GM18520 (cell line): ENCODE measurements around the gene DIP2B.
"Not testable (repeated sequence)": the region's sequence is repeated elsewhere in the genome, so short reads cannot be mapped to it uniquely, and the experiment has no call there.

ENCODE experiments used
- ATAC-seq: cut with Tn5 transposase; IDR thresholded peaks from one replicate; pipeline ENCODE4 v1.9.1; 2021; ENCODE audit not compliant: unreplicated experiment

The DIP2B gene

DNA sequence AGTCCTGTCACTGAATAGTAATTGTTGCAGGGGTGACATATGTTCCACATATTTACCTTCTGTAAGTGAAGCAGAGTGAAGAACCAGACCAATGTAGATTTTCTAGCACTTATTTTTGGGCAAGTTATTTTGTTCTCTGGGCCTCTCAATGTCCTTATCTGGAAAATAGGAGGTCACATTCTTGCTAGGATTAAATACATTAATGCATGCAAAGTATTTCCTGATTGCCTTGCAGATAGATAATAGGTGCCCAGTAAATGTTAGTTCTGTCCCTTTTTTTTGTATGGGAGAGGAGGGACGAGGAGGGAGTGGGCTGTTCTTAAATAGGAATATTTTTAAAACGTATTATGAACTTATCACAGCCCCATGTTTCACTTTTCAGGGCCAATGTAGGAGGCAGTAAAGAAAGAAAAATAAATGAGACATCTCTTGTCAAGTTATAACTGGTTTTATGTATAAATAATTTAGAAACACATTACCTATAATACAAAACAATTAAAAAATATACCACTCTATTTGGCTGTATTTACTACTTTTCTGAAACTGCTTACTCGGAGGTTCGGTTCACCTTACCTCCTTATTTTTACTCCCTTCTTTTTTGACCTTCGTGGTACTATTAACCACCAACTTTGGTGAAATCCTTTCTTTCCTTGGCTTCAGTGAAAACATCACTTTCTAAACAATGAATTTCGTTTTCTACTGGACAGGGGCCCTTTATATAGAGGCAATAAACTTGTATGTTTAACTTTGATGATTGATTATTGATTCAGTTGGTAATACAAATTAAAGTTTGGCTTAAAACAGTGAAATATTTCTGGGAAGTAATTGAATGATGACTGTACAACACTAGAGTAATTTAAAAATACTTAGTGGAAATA is 41.9 kb downstream of the DIP2B start:
- ATAC-seq, result no peak

DNA sequence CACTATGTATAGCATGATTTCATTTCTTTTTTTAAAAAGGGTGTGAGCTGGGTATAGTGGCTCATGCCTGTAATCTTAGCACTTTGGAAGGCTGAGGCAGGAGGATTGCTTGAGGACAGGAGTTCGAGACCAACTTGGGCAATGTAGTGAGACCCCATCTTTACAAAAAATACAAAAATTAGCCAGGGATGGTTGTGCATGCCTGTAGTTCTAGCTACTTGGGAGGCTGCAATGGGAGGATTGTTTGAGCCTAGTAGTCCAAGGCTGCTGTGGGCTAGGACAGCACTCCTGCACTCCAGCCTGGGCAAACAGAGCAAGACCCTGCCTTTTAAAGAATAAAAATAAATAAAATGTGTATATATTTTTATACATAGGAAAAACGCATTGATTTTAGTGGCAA is 43.0 kb downstream of the DIP2B start:
- no peak for ATAC-seq

DNA sequence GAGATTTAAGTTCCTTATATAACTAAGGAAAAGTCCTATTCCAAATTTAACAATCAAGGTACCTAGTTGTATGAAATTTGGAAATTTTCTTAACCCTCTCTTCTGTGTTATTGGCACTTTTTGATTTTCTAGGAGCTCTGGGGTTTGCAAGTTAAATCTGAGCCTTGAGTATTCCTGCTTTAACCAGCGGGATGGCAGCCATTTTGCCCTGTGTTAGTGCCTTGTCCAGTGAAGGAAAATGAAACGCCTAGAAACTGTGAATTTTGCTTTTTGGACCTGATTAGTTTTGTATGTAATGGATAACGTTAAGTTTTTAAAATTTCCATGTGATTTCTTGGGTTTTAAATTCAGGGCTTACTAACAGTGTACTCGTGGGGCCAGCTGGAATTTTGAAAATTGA is 45.1 kb downstream of the DIP2B start:
- no peak for ATAC-seq

DNA sequence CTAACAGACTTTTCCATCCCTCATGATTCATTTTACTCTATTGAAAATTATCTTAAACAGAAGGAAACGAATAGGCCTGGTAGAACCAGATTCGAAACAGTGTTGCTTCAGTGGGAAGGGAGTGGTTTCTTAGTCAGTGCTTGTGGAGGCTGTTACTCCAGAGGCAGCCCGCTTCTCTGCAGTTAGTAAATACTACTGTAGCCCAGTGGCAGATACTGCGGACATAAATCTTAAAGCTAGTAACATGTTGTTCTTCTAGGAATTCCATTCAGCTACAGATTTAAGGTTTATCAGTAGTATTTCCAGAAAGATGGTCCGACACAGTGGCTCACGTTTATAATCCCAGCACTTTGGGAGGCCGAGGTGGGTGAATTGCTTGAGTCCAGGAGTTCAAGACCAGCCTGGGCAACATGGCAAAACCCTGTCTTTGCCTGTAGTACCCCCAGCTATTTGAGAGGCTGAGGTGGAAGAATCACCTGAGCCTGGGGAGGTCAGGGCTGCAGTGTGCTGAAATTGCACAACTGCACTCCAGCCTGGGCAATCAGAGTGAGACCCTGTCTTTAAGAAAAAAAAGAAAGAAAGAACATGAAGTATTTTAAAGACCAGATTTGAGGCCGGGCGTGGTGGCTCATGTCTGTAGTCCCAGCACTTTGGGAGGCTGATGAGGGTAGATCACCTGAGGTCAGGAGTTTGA is 45.9 kb downstream of the DIP2B start:
- ATAC-seq, result no peak

DNA sequence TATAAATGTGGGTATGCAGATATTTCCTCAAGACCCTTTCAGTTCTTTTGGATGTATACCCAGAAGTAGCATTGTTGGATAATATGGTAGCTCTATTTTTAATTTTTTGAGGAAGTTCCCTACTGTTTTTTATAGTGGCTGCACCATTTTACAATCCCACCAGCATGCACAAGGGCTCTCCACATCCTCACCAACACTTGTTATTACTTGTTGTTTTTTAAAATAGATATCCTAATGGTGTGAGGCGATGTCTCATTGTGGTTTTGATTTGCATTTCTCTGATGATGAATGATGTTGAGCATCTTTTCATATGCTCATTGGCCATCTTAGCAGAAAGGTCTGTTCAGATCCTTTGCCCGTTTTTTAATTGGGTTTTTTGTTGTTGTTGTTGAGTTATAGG is 47.1 kb downstream of the DIP2B start:
- no peak for ATAC-seq

DNA sequence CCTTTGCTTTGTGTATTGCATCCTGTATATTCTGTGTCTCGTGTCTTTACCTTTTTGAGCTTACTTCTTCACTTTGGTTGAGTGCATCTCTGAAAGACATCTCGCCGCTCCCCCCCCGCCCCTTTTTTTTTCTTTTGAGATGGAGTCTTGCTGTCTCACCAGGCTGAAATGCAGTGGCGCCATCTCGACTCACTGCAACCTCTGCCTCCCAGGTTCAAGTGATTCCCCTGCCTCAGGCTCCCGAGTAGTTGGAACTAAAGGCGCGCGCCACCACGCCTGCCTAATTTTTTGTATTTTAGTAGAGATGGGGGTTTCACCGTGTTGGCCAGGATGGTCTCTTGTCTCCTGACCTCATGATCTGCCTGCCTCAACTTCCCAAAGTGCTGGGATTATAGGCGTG is 49.9 kb downstream of the DIP2B start:
- no peak for ATAC-seq

DNA sequence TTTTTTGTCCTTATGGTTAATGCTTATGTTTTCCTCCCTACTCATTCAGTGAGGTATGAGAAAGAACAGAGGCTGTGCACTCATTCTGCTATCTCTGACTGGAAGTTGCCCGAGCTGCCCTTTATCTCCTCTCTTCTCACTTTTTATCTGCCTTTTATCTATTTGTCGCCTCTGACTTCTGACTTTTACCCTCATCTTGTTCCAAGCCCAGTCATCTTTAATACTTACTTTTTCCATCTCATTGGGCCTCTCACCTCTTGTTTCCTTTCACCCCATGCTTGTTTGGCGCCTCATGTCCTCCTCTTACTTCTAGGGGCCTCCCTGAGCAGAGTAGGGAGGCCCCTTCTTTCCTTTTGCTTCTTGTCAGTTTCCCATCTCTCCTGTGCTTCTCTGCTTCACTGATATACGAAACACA is 50.7 kb downstream of the DIP2B start:
- no peak for ATAC-seq

DNA sequence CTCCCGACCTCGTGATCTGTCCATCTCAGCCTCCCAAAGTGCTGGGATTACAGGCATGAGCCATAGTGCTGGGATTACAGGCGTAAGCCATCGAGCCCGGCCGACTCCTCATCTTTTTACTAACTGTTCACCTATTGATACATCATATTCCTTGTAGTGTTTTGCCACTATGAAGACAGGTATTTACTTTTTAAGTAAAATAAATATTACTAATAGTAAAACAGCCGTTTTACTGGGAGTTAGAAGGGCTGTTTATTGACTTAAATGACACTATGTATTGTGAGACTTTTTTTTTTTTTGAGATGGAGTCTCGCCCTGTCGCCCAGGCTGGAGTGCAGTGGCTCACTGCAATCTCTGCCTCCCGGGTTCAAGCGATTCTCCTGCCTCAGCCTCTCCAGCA is 51.5 kb downstream of the DIP2B start:
- ATAC-seq, result no peak

DNA sequence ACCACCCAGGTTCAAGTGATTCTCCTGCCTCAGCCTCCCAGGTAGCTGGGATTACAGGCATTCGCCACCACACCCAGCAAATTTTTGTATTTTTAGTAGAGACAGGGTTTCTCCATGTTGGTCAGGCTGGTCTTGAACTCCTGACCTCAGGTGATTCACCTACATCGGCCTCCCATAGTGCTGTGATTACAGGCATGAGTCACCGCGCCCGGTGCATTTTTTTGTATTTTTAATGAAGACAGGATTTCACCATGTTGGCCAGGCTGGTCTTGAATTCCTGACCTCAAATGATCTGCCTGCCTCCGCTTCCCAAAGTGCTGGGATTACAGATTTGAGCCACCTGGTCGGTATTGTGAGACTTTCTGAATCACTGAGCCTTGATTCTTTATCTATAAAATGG is 52.0 kb downstream of the DIP2B start:
- ATAC-seq, result not testable (repeated sequence)

DNA sequence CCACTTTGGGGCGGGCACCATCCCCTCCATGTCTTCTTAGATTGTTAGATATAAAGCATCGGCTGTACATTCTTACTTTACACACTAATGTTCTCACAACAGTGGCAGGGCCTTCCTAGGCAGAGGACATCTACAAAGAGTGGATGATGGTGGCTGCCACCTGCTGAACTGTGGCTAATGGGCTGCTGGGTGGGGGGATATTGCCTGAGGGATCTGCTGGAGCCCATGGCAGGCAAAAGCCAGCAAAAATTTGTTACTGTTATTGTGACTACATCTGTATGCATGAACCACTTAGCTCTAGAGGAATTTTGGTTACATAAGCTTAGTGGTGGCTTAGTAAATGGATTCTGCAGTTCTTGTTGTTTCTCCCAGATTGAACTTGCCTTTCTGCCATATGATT is 52.6 kb downstream of the DIP2B start:
- no peak for ATAC-seq

DNA sequence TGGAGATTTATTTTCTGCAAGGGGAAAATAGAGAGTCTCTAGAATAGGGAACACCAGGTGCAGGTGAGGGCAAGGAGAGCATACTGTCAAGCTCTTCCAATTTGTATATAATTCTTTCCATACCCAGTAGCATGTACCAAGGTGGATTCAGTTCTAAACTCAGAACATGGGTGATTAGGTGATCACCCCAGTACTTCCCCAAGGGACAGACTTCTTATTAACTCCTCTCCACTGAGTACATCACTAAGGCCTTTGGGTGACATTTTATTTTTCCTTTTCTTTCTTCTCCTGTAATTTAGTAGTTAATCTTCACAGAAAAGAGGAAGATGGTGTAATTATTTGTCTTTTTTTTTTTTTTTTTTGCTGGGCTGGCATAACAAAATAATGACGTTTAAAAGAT is 54.2 kb downstream of the DIP2B start:
- ATAC-seq, result no peak

DNA sequence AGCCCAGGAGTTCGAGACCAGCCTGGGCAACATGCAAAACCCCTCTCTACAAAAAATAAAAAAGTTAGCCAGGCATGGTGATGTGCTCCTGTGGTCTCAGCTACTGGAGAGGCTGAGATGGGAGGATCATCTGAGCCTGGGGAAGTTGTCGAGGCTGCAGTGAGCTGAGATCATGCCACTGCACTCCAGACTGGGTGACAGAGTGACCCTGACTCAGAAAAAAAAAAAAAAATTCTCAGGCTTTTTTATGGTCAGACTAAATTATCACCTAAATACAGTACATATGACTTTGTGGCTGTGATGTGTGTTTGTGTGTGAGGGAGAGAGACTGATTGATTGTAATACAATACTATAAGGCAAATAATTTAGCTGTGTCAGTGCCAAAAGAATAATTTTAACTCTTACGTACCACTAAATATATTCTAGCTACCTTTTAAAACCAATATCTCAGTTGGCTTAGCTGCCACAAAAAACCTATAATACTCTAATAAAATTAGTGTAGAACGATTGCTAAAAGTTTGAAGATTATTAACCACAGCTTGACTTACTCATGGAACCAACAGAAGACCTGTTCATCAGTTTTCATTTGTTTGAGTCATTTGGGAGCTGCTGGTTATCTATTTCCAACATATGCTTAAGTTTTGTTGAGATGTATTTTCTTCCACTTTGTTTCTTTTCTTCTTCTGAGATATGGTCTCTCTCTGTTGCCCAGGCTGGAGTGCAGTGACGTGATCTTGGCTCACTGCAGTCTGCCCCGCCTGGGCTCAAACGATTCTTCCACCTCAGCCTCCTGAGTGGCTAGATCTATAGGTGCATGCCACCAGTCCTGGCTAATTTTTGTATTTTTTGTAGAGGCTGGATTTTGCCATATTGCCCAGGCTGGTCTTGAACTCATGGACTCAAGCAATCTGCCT is 58.0 kb downstream of the DIP2B start:
- ATAC-seq, result no peak

DNA sequence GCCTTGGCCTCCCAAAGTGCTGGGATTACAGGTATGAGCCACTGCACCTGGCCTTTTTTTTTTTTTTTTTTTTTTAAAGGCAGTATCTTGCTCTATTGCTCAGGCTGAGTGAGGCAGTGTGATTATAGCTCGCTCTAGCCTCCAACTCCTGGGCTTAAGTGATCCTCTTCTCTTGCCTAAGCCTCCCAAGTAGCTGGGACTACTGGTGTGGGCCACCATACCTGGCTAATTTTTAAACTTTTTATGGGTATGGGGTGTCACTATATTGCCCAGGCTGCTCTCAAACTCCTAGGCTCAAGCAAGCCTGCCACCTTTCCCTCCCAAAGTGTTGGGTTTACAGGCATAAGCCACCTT is 58.6 kb downstream of the DIP2B start:
- ATAC-seq, result no peak

DNA sequence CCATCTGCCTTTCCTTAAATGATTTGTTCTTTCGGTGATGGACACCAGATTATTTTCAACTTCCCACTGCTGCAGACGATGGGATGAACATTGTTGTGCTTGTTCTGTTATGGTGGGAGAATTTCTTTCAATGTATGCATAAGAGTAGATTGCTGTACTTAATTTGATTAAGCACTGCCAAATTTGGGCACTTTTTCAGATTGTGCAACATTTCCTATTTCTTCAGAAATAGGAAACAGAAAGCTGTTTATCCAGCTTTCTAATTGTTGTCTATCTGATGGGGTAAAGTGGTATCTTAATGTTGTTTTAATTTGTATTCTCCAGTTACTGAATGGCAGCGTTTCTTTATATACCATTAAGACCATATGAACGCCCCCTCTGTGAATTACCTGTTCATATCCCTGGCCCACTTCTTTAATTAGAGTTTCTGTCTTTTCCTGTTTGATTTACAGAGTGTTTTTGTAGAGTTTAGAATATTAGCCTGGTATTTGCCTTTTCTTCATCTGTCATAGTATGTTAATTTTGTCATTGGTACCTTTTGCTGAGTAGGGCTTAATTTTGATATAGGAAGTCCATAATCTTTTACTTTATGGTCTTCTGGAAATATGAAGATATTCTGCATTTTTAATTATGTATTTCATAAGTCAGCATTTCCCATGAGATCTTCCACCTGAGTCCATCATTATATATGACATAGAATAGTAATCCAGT is 59.6 kb downstream of the DIP2B start:
- no peak for ATAC-seq

DNA sequence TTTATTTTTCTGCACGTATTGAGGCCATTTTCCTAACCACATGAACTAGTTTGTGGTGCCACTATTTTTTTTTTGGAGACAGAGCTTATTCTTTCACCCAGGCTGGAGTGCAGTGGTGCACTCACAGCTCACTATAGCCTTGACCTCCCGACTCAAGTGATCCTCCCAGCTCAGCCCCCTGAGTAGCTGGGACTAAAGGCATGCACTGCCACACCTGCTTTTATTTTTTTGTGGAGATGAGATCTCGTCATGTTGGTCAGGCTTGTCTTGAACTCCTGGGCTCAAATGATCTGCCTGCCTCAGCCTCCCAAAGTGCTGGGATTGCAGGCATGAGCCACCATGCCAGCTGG is 60.1 kb downstream of the DIP2B start:
- no peak for ATAC-seq

DNA sequence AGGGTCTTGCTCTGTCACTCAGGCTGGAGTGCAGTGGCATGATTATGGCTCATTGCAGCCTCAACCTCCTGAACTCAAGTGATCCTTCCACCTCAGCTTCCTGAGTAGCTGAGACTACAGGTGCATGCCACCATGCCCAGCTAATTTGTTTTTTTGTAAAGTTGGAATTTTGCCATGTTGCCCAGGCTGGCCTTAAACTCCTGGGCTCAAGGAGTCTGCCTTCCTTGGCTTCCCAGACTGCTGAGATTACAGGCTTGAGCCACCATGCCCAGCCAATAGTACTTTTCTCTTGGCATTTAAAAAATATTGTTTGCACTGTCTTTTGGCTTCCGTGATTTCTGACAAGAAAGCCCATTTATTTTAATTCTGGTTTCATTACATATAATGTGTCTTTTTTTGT is 61.3 kb downstream of the DIP2B start:
- ATAC-seq, result no peak

DNA sequence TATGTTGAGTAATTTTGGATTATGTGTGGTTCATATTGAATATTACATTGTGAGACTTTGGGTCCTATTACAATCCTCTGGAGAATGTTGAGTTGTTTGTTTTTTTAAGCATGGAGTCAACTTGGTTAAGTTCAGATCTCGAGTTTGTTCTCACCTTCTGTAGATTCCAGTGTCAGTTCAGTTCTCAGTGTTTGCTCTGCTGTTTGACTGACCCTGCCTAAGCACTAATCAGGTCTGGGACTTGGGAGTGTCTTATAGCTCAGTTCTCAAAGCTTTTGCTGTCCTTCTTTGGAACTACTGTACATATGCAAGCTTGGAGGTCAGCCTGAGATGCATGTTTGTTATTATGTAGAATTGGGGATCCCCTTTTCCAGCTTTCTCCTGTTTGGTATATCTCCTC is 63.1 kb downstream of the DIP2B start:
- no peak for ATAC-seq

DNA sequence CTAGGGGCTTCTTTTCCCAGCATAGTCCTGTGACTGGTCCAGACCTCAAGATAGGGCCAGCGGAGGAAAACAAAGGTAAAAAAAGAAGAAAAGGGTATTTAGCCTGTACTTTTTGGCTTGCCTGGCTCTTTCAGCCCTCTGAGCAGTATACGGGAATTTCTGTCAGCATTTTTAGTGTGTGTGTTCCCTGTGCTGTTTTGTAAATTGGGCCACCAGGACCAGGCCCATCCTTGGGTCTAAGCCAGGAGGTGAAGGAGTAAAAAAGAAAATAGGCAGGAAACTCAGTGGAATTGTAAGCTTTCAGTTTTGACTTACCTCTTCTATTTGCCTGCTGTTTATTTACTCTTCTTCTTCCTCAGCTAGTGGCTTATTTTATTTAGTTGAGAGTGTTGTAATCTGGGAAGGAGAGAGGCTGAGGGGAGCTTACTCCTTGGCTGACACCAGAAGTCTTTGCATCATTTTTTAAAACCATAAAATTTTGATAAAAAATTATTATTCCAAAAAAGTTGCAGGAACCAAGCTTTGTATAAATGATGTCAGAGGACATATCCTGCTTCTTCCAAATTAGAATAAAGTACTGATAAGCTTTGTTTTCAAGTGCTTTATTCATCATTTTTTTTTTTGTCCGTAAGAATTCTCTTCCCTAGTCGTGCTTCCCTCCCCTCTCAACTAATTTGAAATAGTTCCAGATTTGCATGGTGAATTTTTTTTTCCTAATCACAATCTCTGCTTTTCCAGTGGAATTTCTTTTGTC is 63.7 kb downstream of the DIP2B start:
- no peak for ATAC-seq

DNA sequence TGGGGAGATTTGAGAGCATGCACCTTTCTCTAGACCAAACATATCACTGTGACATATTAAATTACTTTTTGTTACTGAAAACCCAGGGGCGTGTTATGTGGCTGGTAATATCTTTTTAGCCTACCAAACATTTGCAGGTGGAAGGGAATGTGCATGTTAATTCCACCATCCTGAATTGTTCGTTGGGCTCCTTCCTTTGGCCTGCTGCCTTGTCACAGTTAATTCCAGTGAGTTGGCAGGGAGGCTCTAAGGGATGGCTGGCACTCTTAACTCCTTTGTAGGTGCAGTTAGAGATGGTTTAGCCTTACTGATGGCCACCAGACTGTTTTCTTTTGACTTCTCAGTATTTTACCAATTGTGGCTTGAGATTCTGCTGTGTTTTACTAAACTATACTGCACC is 64.5 kb downstream of the DIP2B start:
- ATAC-seq, result no peak

DNA sequence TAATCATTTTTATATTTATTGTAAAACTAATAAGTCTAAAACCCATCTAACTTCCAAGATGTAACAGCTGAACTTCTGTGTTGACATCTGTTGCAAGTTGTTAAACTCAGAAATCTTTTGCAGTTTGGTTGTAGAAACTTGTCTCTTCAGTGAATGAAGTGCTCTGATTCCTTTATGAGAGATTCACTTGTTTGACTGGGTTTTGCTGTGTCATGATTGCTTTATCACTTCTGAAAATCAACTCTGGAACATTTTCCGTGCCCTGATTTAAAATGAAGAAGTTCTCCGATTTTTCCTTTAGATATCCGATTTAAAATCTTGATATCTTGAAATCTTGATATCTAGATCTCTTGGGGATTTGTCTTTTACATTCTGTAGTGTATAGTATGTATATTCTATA is 65.1 kb downstream of the DIP2B start:
- no peak for ATAC-seq
